GM13977 (cell line): ENCODE data around the gene ROMO1.
"Not testable (repeated sequence)": the region's sequence is repeated elsewhere in the genome, so short reads cannot be mapped to it uniquely, and the experiment has no call there.

ENCODE experiments used
- DNase-seq: peaks from one replicate; pipeline ENCODE4 v3.0.0; 2012; ENCODE audit warnings: low spot score
- CTCF ChIP-seq: IDR thresholded peaks from 2 replicates; pipeline ENCODE4 v1.5.1; 2012; ENCODE audit warnings: mild to moderate bottlenecking, control low read depth; ENCODE audit not compliant: insufficient read depth; ENCODE audit errors: extremely low read depth, missing control alignments
- in situ Hi-C: fragments of 300-500 bp; cut with MboI; formaldehyde crosslinking; loops from one replicate; pipeline ENCODE4 v1.12.0; 2022; ENCODE audit warnings: low sequenced_read_pairs, low pct_unique_long_range_greater_than_20kb, mixed read lengths, inconsistent platforms; ENCODE audit not compliant: unreplicated experiment

ROMO1 gene

GRCh38 chr20:35718972-35719635, 19.9 kb downstream of the ROMO1 start:
- in situ Hi-C loops: no loop called here
- TF ChIP-seq CTCF: no peak
- DNase-seq: no peak

GRCh38 chr20:35719717-35720116, 20.5 kb downstream of the ROMO1 start:
- no peak for TF ChIP-seq CTCF
- in situ Hi-C loops: no loop called here
- no peak for DNase-seq

- in situ Hi-C loops: no loop called here
- no peak for DNase-seq
- TF ChIP-seq CTCF: no peak
Observed at GRCh38 chr20:35720165-35721123, 21.2 kb downstream of the ROMO1 start.

GRCh38 chr20:35721219-35721618, 22.0 kb downstream of the ROMO1 start:
- no peak for DNase-seq
- in situ Hi-C loops: no loop called here
- TF ChIP-seq CTCF: no peak

- TF ChIP-seq CTCF: no peak
- DNase-seq: no peak
- in situ Hi-C loops: no loop called here
Observed at GRCh38 chr20:35721621-35722020, 22.4 kb downstream of the ROMO1 start.

- in situ Hi-C loops, DNase-seq: not testable (repeated sequence)
Observed at GRCh38 chr20:35723275-35723639, 24.1 kb downstream of the ROMO1 start.

GRCh38 chr20:35723652-35724320, 24.6 kb downstream of the ROMO1 start:
- DNase-seq, in situ Hi-C loops: not testable (repeated sequence)
